ENCODE measurements around the gene SNAI3.
A peak's percentile ranks its signal among the peaks of the same experiment; 100 is the strongest.

SNAI3 gene

DNA sequence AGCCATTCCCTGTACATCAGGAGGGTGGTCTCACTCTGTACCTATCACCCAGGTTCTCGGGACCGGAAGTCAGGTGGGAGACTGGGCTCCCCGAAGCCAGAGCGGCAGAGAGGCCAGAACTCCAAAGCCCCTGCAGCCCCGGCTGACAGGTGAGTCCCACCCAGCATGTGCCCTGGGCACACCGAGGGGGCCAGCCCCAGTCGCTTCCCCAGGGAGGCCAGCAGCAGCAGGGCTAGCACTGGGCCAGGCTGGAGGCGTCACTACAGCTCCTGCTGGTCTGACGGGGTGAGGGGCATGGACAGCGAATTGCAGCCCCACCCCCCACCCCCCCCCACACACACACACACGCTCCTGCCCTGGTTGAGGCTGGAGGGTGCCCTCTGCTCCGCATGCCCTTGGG lies 55.9 kb downstream of the SNAI3 start:
- H3K36me3 ChIP-seq (ENCODE audit: insufficient read depth), result no peaks in the 10 kb centered on the region
- H3K9ac ChIP-seq, result no peak overlapping the region
- H2AFZ ChIP-seq (ENCODE audit: low read depth), result no peak overlapping the region
- no peaks in the 10 kb centered on the region for H3K79me2 ChIP-seq (ENCODE audit: insufficient read depth, low read depth)
- no peak overlapping the region for H3K4me3 ChIP-seq (IDR thresholded peaks at IDR 0.05; ENCODE audit: insufficient read depth, low read depth, low read length)
- peaks cover 7% of the 10 kb centered on the region; the same call in 1 of the 2 replicates for H3K27me3 ChIP-seq (ENCODE audit: insufficient read depth, low read depth)
- no peaks in the 10 kb centered on the region for H4K20me1 ChIP-seq (ENCODE audit: insufficient read depth)
- peaks cover 22% of the 10 kb centered on the region for H3K4me1 ChIP-seq (ENCODE audit: low read depth, poor library complexity, severe bottlenecking)
- H3K4me2 ChIP-seq, result no peak overlapping the region
- no peak overlapping the region for H3K27ac ChIP-seq
- TF ChIP-seq, protein P1, sequence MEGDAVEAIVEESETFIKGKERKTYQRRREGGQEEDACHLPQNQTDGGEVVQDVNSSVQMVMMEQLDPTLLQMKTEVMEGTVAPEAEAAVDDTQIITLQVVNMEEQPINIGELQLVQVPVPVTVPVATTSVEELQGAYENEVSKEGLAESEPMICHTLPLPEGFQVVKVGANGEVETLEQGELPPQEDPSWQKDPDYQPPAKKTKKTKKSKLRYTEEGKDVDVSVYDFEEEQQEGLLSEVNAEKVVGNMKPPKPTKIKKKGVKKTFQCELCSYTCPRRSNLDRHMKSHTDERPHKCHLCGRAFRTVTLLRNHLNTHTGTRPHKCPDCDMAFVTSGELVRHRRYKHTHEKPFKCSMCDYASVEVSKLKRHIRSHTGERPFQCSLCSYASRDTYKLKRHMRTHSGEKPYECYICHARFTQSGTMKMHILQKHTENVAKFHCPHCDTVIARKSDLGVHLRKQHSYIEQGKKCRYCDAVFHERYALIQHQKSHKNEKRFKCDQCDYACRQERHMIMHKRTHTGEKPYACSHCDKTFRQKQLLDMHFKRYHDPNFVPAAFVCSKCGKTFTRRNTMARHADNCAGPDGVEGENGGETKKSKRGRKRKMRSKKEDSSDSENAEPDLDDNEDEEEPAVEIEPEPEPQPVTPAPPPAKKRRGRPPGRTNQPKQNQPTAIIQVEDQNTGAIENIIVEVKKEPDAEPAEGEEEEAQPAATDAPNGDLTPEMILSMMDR (conservative IDR thresholded peaks at IDR 0.05; ENCODE audit: low read depth, low read length), result no peak

DNA sequence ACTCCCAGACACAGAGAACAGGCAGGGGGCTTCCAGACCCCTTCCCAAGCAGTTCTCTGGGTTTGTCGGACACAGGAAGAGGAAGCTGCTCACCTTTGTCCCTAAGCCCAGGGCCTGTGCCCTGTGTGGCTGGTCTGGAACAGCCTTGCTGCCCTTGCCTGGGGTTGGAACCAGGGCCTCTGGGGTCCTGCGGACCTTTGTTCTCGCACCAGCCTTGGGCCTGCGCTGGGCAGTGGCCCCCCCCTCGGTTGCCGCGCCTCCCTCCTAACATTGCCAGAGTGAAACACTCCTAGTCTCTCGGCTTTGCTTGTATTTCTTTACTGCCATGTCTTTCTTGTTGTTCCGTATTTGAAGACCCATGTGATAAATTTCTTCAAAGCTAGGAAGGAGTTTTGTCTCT lies 56.5 kb downstream of the SNAI3 start:
- Histone ChIP-seq H3K4me2 (no peak overlapping the region), H3K4me1 (ENCODE audit: low read depth, poor library complexity, severe bottlenecking) (peaks cover 16% of the 10 kb centered on the region), H3K27me3 (ENCODE audit: insufficient read depth, low read depth) (peaks cover under 1% of the 10 kb centered on the region; the same call in 1 of the 2 replicates), H3K9ac (no peak overlapping the region), H4K20me1 (ENCODE audit: insufficient read depth) (no peaks in the 10 kb centered on the region), H3K27ac (no peak overlapping the region), H3K4me3 (IDR thresholded peaks at IDR 0.05; ENCODE audit: insufficient read depth, low read depth, low read length) (no peak overlapping the region), H2AFZ (ENCODE audit: low read depth) (no peak overlapping the region), H3K36me3 (ENCODE audit: insufficient read depth) (no peaks in the 10 kb centered on the region), H3K79me2 (ENCODE audit: insufficient read depth, low read depth) (no peaks in the 10 kb centered on the region)
- TF ChIP-seq, protein P1 (conservative IDR thresholded peaks at IDR 0.05; ENCODE audit: low read depth, low read length), result no peak

DNA sequence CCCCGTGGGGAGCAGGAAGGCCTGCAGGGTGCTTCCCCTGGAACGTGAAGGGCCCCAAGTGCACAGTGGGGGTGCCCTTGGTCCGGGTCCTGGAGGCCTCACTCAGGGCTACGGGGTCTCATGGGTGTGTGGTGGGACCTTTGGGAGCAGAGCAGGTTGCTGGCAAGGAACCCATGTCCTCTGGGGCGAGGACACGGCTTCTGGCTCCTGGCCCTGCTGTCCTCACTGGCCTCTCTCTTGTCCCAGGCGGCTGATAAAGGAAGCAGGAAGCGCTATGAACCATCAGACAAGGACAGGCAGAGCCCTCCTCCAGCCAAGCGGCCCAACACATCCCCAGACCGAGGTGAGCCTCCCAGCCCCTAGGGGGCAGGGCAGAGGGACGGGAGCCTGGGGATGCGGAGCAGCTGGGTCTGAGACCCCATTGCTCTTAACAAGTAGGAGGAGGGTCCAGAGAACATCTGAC lies 57.8 kb downstream of the SNAI3 start:
- Histone ChIP-seq H3K4me3 (IDR thresholded peaks at IDR 0.05; ENCODE audit: insufficient read depth, low read depth, low read length) (no peak overlapping the region), H4K20me1 (ENCODE audit: insufficient read depth) (no peaks in the 10 kb centered on the region), H3K27me3 (ENCODE audit: insufficient read depth, low read depth) (no peaks in the 10 kb centered on the region), H3K9ac (no peak overlapping the region), H2AFZ (ENCODE audit: low read depth) (no peak overlapping the region), H3K36me3 (ENCODE audit: insufficient read depth) (no peaks in the 10 kb centered on the region; the same call in 1 of the 2 replicates), H3K79me2 (ENCODE audit: insufficient read depth, low read depth) (no peaks in the 10 kb centered on the region), H3K4me1 (ENCODE audit: low read depth, poor library complexity, severe bottlenecking) (peaks cover 6% of the 10 kb centered on the region), H3K4me2 (no peak overlapping the region), H3K27ac (no peak overlapping the region)
- TF ChIP-seq, protein P1 (conservative IDR thresholded peaks at IDR 0.05; ENCODE audit: low read depth, low read length), result peak; percentile 34; the same call in 1 of the 2 replicates

All from KMS-11 (cell line).